PC-9 (cell line): ENCODE measurements around the gene MCM6. TPM values are rescaled to one million over a fixed set of nuclear protein-coding genes. Genes with fewer than 3 reads are reported as not detected.

Source experiments
- BruUV-seq: library from RNA; stranded (reverse); fragments of 400-500 nt; replicated peaks from 2 replicates; lab custom pipeline; 2021; lab: Mats Ljungman, UMichigan
- CTCF ChIA-PET: fragments of 300-600 bp; sonication (Branson Sonifier 250); formaldehyde crosslinking; loops from one replicate; lab custom pipeline; 2022; ENCODE audit warnings: antibody characterized with exemption; lab: Charles Lee
- POLR2A ChIA-PET: fragments of 300-600 bp; sonication (Branson Sonifier 250); formaldehyde crosslinking; loops from one replicate; lab custom pipeline; 2022; ENCODE audit warnings: antibody characterized with exemption; ENCODE audit not compliant: unreplicated experiment; lab: Charles Lee
- DNase-seq, 2 experiments: peaks; one replicate each; pipeline versions ENCODE4 v3.0.0 to v3.0.0-alpha.2; 2015 to 2022; ENCODE audit warnings: mixed read lengths in 1 of 2
- H2AFZ ChIP-seq: fragments of 200-600 bp; sonication (generic); 2 replicates; pipeline ENCODE4 v1.8.1; 2017; ENCODE audit warnings: antibody characterized with exemption
- H3F3A ChIP-seq: fragments of 200-600 bp; sonication (generic); 2 replicates; pipeline ENCODE4 v1.8.1; 2017; ENCODE audit warnings: antibody characterized with exemption, mild to moderate bottlenecking, low read depth; ENCODE audit not compliant: insufficient read depth
- H3K27ac ChIP-seq: fragments of 200-600 bp; sonication (generic); 2 replicates; pipeline ENCODE4 v1.6.1; 2016; ENCODE audit warnings: mixed run types
- H3K27me3 ChIP-seq: fragments of 200-600 bp; sonication (generic); 2 replicates; pipeline ENCODE4 v1.6.1; 2016; ENCODE audit warnings: low read depth, mixed run types; ENCODE audit not compliant: insufficient read depth
- H3K36me3 ChIP-seq: fragments of 200-600 bp; sonication (generic); 2 replicates; pipeline ENCODE4 v1.6.1; 2016; ENCODE audit warnings: low read depth, mixed run types
- H3K4me1 ChIP-seq: fragments of 200-600 bp; sonication (generic); replicated peaks from 2 replicates; pipeline ENCODE4 v1.6.1; 2016; ENCODE audit warnings: mixed run types; ENCODE audit not compliant: insufficient read depth
- H3K4me2 ChIP-seq: fragments of 200-600 bp; sonication (generic); 2 replicates; pipeline ENCODE4 v1.6.1; 2017; ENCODE audit warnings: mixed run types
- H3K4me3 ChIP-seq: fragments of 200-600 bp; sonication (generic); 2 replicates; pipeline ENCODE4 v1.6.1; 2016; ENCODE audit warnings: mixed run types
- H3K79me2 ChIP-seq: fragments of 200-600 bp; sonication (generic); 2 replicates; pipeline ENCODE4 v1.6.1; 2017; ENCODE audit warnings: low read depth, mixed run types
- H3K9me2 ChIP-seq: fragments of 200-600 bp; sonication (generic); 2 replicates; pipeline ENCODE4 v1.8.1; 2017; ENCODE audit warnings: mild to moderate bottlenecking; ENCODE audit not compliant: insufficient read depth
- H3K9me3 ChIP-seq: fragments of 200-600 bp; sonication (generic); 2 replicates; pipeline ENCODE4 v1.8.1; 2016; ENCODE audit warnings: low read depth; ENCODE audit not compliant: insufficient read depth
- H4K20me1 ChIP-seq: fragments of 200-600 bp; sonication (generic); 2 replicates; pipeline ENCODE4 v1.8.1; 2017; ENCODE audit not compliant: insufficient read depth
- CTCF ChIP-seq: fragments of 200-600 bp; sonication (generic); conservative IDR thresholded peaks from 2 replicates; pipeline ENCODE4 v1.6.1; 2017; ENCODE audit warnings: mixed run types, antibody characterized with exemption, mild to moderate bottlenecking, moderate library complexity
- EZH2 ChIP-seq: fragments of 200-600 bp; sonication (generic); IDR thresholded peaks from 2 replicates; pipeline ENCODE4 v1.8.0; 2017; ENCODE audit warnings: antibody characterized with exemption, low read depth
- intact Hi-C: fragments of 100-400 bp; cut with micrococcal nuclease; formaldehyde crosslinking; loops from one replicate; pipeline ENCODE4 v1.10.0; 2022; ENCODE audit not compliant: unreplicated experiment
- total RNA-seq: library from RNA; stranded (reverse); gene quantifications from 2 replicates; pipeline ENCODE4 v1.2.3, GENCODE V29; 2021

Gene MCM6
- total RNA-seq, 1 experiment from 2014 or later: 33.1 TPM

- no peaks in the 10 kb centered on the region for H3K9me3 ChIP-seq
- BruUV-seq: no TSS peak
- peak overlapping the region; percentile 84 for H2AFZ ChIP-seq
- peak; percentile 45 to 54 for DNase-seq
- TF ChIP-seq EZH2 (no peak), CTCF (no peak)
- peak overlapping the region; percentile 19; the same call in 1 of the 2 replicates for H3K27ac ChIP-seq
- H4K20me1 ChIP-seq: no peaks in the 10 kb centered on the region; the same call in 1 of the 2 replicates
- H3K27me3 ChIP-seq: no peaks in the 10 kb centered on the region
- intact Hi-C loops: loop anchor here (10.0 kb wide), 1 partner anchor 69 kb away; no protein-coding TSS in a partner anchor
- H3K79me2 ChIP-seq: peaks cover 23% of the 10 kb centered on the region
- H3K4me1 ChIP-seq: peaks cover 18% of the 10 kb centered on the region; the same call in 1 of the 2 replicates
- H3K36me3 ChIP-seq: peaks cover 6% of the 10 kb centered on the region
- no peaks in the 10 kb centered on the region for H3K9me2 ChIP-seq
- H3K4me2 ChIP-seq: peak overlapping the region; percentile 83
- CTCF ChIA-PET: no interaction called here
- POLR2A ChIA-PET: interaction anchor here (0.6 to 1.0 kb wide), 2 partner anchors 134 to 166 kb away, joined by 4 to 11 read pairs; partner anchors contain the start of gene UBXN4
- H3F3A ChIP-seq: no peaks in the 10 kb centered on the region
- peak overlapping the region; percentile 63 for H3K4me3 ChIP-seq
Observed at GRCh38 chr2:135875491-135876065, 665 bp downstream of the MCM6 start.

- no peak for DNase-seq
- intact Hi-C loops: loop anchor here (10.0 kb wide), 1 partner anchor 70 kb away; no protein-coding TSS in a partner anchor
- POLR2A ChIA-PET: interaction anchor here (0.6 kb wide), 1 partner anchor 165 kb away, joined by 4 read pairs; no protein-coding TSS in a partner anchor
Observed at GRCh38 chr2:135874777-135875365, 1.4 kb downstream of the MCM6 start.

More at GRCh38 chr2:135874777-135875365, 1.4 kb downstream of the MCM6 start:
- TF ChIP-seq CTCF (no peak), EZH2 (no peak)
- Histone ChIP-seq H3F3A (no peaks in the 10 kb centered on the region), H3K79me2 (peaks cover 23% of the 10 kb centered on the region), H3K9me3 (no peaks in the 10 kb centered on the region), H3K9me2 (no peaks in the 10 kb centered on the region), H3K36me3 (peaks cover 13% of the 10 kb centered on the region), H3K4me3 (peak overlapping the region; percentile 63), H2AFZ (no peak overlapping the region), H3K4me1 (peaks cover 18% of the 10 kb centered on the region; the same call in 1 of the 2 replicates), H4K20me1 (no peaks in the 10 kb centered on the region; the same call in 1 of the 2 replicates), H3K27ac (no peak overlapping the region), H3K4me2 (peak overlapping the region; percentile 83), H3K27me3 (no peaks in the 10 kb centered on the region)
- BruUV-seq: no TSS peak
- CTCF ChIA-PET: no interaction called here
